Limb (tissue), 2 donors: ENCODE data around the gene PGLYRP4.
"Not testable (repeated sequence)": the region's sequence is repeated elsewhere in the genome, so short reads cannot be mapped to it uniquely, and the experiment has no call there.

Experiments
- DNase-seq, 2 donors: peaks; one replicate each; pipeline ENCODE4 v3.0.0-alpha.2; 2016; ENCODE audit errors: extremely low spot score in 2 of 2

PGLYRP4 gene

DNA sequence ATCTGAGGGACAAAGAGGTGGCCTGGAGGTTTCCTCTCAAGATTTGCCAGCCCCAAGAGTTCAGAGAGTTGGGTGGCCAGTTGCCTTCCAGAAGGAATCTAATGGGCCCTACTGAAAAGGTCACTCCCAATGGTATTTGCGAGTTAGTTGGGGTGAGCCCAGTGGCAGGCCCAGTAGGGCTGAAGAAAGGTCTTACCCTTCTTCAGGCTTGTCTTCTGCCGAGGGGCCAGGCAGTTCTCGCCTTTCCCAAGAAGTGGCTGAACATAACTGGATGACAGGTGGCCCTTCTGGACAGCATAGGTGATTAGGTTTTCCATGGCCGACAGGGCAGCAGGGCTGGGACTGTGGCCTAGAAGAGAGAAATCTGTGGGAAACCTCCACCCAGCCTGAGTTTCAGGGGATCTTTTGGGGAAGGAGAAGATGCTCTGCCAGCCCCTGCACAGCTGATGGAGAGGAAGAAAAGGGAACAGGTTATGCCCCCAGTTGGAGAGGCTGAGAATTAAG is 7.2 kb downstream of the PGLYRP4 start:
- DNase-seq: no peak

DNA sequence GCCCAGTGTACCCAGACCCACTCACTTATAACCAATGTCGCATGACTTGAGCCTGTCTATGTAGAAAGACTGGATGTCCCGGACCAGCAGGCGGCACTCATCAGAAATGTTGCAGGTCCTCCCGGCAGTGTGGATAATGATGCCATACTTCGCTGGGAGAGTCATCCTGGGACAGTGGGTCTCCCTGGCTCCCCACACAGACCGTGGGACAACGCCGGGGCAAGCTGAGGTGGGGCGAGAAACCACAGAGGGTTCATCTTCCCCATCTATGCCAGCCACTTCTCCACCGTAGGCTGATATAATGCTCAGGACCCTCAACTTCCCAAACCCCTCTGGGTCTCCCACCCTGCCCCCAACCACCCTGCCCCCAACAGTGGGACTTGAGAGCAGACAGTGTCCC is 8.3 kb downstream of the PGLYRP4 start:
- DNase-seq: no peak

DNA sequence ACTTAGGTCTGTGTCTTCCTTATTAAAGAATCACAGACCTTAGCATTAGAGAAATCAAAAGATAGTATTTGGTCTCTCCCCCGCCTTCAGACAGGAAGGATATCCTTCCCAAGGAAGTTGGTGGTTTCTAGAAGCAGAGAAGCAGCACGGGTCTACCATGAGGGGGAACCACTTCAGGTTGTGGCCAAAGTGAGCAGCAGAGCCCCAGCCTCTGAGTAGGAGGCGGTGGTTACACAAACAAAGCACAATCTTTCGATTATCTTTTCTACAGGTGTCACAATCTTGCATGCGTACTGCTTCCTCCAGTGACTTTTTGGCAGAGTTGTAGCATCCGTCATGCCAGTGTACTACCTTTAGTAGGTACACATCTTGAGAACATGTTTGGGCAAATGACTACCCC is 8.8 kb downstream of the PGLYRP4 start:
- DNase-seq: no peak

DNA sequence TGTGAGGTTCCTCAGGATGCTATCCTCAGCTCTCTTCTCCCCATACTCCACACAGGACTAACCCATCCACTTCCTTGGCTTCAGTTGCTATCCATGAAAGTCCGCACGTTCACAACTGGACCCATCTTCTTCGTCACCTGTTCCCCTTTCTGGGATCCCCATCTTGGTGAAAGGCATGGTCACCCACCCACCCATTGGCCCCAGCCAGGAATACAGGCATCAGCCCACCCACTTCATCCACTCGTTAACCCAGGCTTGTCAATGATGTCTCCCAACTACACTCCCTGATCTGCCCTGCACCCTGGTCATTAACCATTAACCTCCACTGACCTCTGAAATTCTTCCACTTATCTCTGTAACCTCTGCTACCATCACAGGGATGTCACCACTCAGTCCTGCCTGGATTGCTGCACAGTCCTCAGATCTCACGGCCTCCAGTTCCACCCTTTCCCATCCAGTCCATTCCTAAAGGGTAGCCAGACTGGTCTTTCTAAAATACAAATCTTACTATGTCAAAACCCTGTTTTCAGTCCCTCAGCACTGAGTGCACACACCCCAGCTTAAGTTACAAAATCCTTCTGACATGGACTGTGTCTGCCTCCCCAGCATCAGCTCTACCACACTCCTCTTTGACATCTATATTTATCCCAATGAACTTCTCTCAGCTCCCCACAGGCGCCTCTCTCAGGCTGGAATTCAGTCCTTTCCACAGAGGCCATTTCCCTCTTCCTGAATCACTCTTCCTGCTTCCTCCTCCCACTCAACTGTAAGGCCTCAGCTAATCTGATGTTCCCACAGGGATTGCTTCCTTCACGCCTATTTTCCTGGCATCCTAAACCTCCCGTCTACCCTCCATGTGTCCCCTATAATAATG is 10.4 kb downstream of the PGLYRP4 start:
- DNase-seq: no peak

DNA sequence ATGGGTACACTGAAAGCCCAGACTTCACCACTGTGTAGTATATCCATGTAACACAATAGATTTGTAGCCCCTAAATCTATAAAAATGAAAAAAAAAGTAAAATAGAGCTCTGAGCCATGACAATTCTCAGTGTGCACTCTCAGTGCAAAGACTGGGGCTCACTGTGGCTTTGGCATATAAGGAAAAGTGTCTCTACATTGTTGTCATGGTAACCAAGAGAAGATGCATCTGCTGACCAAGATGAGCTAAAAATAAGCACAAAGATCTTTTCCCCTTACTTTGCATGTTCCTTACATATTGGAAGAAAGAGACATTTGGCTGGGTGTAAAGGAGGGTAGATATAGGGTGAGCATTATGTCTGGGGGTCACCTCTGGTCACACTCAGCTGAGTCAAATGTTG is 12.0 kb downstream of the PGLYRP4 start:
- no peak for DNase-seq

DNA sequence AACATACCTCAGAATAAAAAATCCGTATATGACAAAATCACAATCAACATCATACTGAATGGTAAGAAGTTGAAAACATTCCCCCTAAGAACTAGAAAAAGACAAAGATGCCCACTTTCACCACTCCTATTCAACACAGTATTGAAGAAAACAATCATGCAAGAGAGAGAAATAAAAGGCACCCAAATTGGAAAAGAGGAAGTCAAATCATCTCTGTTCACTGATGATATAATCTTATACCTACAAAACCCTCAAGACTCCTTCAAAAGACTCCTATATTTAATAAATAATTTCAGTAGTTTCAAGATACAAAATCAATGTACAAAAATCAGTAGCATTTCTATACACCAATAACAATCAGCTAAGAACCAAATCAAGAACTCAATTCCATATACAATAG is 14.7 kb downstream of the PGLYRP4 start:
- no peak for DNase-seq

DNA sequence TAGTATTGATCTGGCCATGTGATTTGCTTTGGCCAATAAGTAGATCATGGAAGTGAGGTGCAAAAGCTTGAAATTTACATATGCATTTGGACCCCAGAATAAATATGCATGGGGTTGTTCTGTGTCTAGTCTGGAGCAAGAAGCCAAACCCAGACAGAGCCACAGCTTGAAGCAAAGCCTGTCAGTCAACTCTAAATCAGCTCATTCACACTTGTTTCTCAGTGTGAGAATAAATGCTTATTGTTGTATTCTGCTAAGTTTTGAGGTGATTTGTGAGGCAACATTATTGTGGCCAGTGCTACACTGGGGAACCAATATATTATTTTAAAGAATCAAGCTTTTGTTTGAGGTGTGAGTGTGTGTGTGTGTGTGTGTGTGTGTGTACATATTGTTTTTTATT is 23.7 kb downstream of the PGLYRP4 start:
- DNase-seq: no peak

DNA sequence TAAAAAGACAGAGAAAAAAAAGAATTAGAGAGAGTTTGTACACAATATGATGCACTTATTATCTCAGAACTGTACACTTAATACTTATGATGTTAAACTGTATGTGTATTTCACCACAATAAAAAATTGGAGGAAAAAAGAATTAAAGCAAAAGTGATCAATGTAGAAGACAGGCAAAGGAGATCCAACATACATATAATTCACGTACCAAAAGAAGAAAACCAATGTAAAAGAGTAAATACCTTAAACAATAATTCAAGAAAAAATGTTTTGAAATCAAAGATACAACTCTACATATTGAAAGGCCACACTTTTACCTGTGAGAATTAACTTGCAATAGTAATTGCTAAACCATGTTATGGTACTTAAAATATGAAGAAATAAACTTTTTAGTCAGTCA is 26.1 kb downstream of the PGLYRP4 start:
- no peak for DNase-seq

DNA sequence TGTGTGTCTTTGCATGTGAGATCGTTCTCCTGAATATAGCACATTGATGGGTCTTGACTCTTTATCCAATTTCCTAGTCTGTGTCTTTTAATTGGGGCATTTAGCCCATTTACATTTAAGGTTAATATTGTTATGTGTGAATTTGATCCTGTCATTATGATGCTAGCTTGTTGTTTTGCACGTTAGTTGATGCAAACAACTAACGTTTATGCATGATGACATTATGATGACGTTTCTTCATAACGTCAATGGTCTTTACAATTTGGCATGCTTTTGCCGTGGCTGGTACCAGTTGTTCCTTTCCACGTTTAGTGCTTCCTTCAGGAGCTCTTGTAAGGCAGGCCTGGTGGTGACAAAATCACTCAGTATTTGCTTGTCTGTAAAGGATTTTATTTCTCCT is 30.5 kb downstream of the PGLYRP4 start:
- not testable (repeated sequence) for DNase-seq

DNA sequence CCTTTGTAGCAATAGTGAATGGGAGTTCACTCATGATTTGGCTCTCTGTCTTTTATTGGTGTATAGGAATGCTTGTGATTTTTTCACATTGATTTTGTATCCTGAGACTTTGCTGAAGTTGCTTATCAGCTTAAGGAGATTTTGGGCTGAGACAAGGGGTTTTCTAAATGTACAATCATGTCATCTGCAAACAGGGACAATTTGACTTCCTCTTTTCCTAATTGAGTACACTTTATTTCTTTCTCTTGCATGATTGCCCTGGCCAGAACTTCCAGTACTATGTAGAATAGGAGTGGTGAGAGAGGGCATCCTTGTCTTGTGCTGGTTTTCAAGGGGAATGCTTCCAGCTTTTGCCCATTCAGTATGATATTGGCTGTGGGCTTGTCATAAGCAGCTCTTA is 32.6 kb downstream of the PGLYRP4 start:
- DNase-seq: not testable (repeated sequence)

DNA sequence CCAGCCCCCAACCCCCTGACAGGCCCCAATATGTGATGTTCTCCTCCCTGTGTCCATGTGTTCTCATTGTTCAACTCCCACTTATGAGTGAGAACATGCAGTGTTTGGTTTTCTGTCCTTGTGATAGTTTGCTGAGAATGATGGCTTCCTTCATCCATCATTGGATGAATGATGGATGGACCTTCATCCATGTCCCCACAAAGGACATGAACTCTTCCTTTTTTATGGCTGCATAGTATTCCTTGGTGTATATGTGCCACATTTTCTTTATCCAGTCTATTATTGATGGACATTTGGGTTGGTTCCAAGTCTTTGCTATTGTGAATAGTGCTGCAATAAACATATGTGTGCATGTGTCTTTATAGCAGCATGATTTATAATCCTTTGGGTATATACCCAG is 34.3 kb downstream of the PGLYRP4 start:
- DNase-seq: not testable (repeated sequence)

DNA sequence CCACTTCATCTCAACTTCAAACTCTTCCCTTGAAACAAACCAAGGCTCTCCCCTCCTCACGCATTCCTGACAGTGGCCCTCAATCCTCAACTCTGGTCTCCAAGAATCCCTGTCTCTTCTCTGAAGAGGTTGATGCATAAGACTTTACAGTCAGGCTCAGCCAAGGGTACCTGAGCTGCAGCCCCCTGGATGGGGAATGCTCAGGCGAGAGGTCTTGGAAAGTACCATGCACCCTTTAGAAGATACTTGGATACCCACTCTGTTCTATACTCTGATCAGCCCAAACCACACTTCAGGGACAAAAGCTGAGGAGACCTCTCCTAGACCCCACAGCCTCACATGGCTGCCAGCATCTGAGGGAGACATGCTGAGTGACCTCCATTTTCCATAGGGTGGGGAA is 35.4 kb downstream of the PGLYRP4 start:
- DNase-seq: no peak

DNA sequence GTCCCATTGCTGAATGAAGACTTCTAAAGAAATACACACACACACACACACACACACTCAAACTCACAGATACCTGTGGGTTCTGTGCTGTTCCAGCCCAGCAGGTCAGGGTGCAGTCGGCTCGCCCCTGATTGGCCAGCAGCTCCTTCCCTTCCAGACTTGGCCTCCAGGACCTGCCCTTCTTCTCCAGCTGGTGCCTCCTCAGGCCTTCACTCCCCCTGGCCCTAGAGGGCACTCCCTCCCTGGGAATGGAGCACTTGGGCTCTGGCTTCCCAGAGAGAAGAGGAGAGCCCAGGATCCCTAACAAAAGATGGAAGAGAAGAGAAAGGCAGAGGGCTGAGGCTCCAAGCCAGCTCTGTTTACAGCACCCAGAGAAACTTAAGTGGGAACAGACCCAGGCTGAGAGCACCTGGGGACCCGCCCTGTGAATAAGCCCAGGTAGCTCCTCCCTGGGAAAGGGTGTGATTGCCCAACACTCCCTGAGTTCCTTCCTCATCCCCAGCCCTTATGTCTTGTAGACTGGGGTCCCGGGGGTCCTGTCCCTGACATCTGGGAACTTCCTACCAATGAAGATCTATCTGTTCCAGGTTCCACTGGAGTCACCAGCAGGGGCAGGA is 36.0 kb downstream of the PGLYRP4 start, which contains the start of gene PGLYRP3:
Gene PGLYRP3, minus strand, starts transcription at position 383 of the 617 bp plus-strand sequence. CDS start 2,287 bp downstream, outside the sequence.
- no peak for DNase-seq

DNA sequence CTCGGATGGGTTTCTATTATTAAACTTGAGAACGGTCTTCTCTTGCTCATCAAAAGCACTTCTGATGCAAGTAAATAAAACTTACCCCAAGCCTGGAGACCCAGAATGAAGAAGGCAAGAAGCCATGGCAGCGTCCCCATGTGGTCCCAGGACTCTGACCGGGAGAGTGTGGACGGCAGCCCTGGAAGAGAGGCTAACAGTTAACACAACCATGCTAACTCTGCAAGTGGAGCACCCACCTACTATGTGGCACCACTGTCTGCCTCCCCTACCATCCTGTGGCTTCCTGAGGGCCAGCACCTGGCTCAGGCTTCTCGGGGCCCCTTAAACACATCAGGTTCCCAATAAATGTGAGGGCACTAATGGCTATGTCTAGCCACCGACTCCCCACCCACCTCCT is 38.1 kb downstream of the PGLYRP4 start:
- no peak for DNase-seq

DNA sequence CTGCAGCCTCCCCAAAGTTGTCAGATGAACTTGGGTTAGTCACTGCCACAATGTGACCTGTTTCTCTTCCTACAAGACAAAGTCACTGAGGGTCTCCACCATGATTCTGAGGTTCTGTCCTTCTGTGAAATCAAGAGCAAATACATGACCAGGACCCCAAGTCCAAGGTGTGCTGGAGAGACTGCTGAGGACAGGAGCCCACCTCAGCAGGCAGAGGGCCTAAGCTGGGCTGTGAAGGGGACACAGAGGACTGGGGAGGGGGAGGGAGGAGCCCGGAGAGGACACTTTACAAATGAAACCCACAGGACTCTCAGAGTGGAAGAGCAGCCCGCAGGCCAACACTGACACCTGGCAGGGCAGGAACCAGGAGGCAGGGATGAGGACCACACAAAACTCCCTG is 39.2 kb downstream of the PGLYRP4 start:
- no peak for DNase-seq

DNA sequence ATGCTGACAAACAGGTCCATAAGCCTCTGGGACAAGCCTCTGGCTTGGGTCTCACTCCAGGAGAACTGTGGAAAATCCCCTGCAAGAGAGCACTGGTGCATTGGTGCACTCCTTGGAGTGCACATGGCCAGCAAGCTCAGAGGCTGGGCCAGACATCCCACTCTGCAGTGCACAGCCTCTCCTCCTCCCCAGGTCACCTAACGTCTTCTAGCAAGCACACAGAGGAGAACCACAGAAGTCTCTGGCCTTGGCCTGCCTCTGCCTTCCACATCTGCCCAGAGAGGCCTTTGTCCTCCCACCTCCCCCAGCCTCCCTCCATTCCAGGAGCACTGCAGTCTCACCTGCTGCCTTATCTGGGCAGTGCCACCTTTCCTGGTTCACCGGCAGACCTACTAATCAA is 40.1 kb downstream of the PGLYRP4 start:
- DNase-seq: no peak

DNA sequence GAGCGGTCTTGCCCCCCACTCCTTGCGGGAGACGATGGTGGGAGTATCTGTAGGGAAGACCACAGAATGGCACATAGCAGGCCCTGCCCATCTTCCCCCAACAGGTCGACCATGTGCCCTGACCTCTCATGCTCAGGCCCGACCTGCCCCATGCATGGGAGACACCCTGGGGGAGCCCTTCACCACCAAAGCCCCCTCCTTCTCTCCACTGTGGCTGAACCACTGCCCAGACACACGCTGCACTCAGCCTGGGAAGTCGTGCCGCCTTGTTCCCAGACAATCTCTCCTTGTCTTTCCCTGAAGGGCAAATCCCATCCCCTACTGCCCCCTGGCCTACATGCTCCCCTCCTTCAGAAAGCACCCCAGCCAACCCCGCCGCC is 41.4 kb downstream of the PGLYRP4 start:
- DNase-seq: no peak

DNA sequence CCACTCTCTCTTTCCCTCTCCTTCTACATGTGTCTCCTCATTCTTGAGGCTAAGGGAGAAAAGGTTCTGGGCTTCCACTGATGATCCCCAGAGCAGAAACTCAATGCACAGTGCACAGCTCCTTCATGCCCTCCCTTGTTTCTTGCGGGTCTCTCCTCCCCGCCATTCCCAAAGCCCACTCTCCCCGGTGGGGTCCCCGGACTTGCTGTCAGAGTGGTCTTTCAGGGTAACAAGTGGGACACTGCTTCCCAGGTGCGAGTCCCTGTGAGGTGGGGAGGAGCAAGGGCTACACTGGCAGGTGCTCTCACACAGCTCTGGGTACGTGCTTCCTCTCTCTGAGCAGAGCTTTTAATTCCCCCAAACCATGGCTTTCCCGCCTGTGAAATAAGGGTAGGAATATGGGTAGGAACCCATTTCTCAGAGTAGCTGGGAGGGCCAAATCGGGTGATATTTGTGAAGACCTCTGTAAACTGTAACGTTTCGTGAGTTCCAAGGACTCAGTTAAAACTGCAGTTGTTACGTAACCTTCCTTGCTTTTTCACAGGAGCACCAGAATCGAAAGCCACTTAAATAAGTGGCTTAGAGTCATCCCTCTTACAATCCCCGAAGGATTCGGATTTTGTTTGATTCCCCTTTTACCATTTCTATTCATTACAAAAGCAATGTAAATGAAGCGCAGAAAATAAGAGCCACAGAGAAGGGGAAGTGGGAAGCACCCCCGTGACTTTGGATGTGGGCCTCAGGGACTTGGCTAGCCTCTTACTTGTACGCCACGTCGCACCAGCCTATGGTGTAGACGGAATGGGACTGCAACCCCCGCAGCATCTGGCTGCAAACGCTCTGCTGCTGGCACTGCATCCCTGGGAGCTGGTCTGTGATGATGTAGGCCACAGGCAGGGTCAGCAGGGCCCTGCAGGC is 42.1 kb downstream of the PGLYRP4 start:
- no peak for DNase-seq

DNA sequence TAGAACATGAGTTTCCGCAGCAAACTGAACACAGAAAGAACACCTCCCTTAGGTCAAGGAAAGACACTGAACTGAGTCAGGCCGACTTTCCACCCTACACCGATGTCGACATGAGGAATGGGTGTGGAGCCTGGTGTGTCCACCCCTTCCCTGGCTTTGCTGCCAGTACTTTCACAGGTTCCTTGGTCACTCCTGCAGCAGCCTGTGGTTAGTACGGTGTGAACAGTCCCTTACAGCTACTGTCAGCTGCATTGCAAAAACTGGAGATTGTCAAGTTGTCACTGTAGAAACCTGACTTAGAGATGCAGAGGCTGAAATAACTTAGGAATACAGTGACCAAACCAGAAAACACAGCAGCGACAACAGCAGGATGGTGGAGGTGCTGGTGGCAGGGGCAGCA is 43.0 kb downstream of the PGLYRP4 start:
- DNase-seq: no peak

DNA sequence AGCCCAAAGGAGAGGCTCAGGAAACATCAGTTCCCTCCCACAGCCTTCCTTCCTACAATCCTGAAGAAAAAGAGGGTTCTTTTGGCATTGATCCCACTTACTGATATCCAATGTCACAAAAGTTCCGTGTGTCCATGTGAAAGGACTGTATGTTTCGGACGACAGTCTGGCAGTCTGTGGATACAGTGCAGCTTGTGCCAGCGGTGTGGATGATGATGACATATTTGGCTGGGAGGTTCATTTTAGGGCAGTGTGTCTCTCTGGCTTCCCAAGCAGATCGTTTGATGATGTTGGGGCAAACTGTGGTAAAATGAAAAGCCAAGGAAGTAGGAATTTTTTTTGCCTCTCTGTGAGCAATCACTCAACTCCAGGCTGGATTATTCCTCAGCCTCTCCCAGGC is 46.3 kb downstream of the PGLYRP4 start:
- no peak for DNase-seq

DNA sequence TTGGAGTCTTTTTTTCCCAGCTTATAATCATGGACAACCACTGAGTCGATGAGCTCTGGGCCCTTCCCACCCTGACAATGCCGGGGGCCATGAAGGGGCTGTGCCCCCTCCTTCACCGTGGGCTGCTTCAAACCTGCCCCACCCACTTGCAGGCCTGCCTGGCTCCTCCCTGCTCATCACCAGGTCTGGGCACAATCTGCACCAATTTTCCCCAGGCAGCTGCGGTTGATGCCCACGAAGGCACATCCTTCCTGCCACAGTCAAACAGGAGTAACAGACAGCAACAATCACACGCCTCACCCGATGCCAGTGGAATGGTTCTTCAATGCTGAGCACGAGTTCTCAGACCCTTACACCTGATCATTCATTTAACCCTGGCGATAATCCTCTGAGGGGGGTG is 54.8 kb downstream of the PGLYRP4 start:
- no peak for DNase-seq

DNA sequence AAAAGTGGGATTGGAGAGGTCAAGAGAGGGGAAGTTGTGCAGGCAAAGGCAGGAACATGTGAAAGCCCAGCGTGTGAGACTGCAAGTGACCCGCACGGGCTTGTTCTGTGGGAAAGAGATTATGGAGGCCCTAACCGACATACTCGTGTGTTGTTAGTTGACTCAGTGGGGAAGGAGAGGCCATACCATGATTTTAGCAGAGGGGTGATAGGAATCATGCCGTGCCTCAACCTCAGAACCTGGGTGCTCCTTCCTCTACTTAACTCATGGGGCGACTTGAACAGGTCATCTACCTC is 55.2 kb downstream of the PGLYRP4 start:
- DNase-seq: no peak
